Panc1 (cell line): ENCODE results near the gene FOXG1.

Experiments
- CTCF ChIP-seq: fragments of 450-650 bp; IDR thresholded peaks from 2 replicates; pipeline ENCODE4 v1.5.1; 2017; ENCODE audit warnings: mild to moderate bottlenecking
- REST ChIP-seq, 2 experiments: IDR thresholded peaks; 2 replicates each; pipeline ENCODE4 v1.6.1; 2011 to 2012; ENCODE audit warnings: low read depth in 2 of 2, control low read depth in 1 of 2, low read length in 1 of 2, mild to moderate bottlenecking in 1 of 2, moderate library complexity in 1 of 2; ENCODE audit not compliant: insufficient read depth in 1 of 2

GRCh38 chr14:28783664-28784063 is 17.1 kb downstream of the FOXG1 start:
- no peak for TF ChIP-seq CTCF
- no peak for TF ChIP-seq REST (IDR thresholded peaks at IDR 0.05; ENCODE audit: insufficient read depth in 1 of 2, low read depth in 2 of 2, low read length in 1 of 2)
